PC-9 (cell line): ENCODE measurements around the gene PASK. TPM values are rescaled to one million over a fixed set of nuclear protein-coding genes. Genes with fewer than 3 reads are reported as not detected.
A peak's percentile ranks its signal among the peaks of the same experiment; 100 is the strongest.

ENCODE experiments used
- BruUV-seq: library from RNA; stranded (reverse); fragments of 400-500 nt; replicated peaks from 2 replicates; lab custom pipeline; 2021; lab: Mats Ljungman, UMichigan
- CTCF ChIA-PET: fragments of 300-600 bp; sonication (Branson Sonifier 250); formaldehyde crosslinking; loops from one replicate; lab custom pipeline; 2022; ENCODE audit warnings: antibody characterized with exemption; lab: Charles Lee
- POLR2A ChIA-PET: fragments of 300-600 bp; sonication (Branson Sonifier 250); formaldehyde crosslinking; loops from one replicate; lab custom pipeline; 2022; ENCODE audit warnings: antibody characterized with exemption; ENCODE audit not compliant: unreplicated experiment; lab: Charles Lee
- DNase-seq, 2 experiments: peaks; one replicate each; pipeline versions ENCODE4 v3.0.0 to v3.0.0-alpha.2; 2015 to 2022; ENCODE audit warnings: mixed read lengths in 1 of 2
- H2AFZ ChIP-seq: fragments of 200-600 bp; sonication (generic); 2 replicates; pipeline ENCODE4 v1.8.1; 2017; ENCODE audit warnings: antibody characterized with exemption
- H3F3A ChIP-seq: fragments of 200-600 bp; sonication (generic); 2 replicates; pipeline ENCODE4 v1.8.1; 2017; ENCODE audit warnings: antibody characterized with exemption, mild to moderate bottlenecking, low read depth; ENCODE audit not compliant: insufficient read depth
- H3K27ac ChIP-seq: fragments of 200-600 bp; sonication (generic); 2 replicates; pipeline ENCODE4 v1.6.1; 2016; ENCODE audit warnings: mixed run types
- H3K27me3 ChIP-seq: fragments of 200-600 bp; sonication (generic); 2 replicates; pipeline ENCODE4 v1.6.1; 2016; ENCODE audit warnings: low read depth, mixed run types; ENCODE audit not compliant: insufficient read depth
- H3K36me3 ChIP-seq: fragments of 200-600 bp; sonication (generic); 2 replicates; pipeline ENCODE4 v1.6.1; 2016; ENCODE audit warnings: low read depth, mixed run types
- H3K4me1 ChIP-seq: fragments of 200-600 bp; sonication (generic); replicated peaks from 2 replicates; pipeline ENCODE4 v1.6.1; 2016; ENCODE audit warnings: mixed run types; ENCODE audit not compliant: insufficient read depth
- H3K4me2 ChIP-seq: fragments of 200-600 bp; sonication (generic); 2 replicates; pipeline ENCODE4 v1.6.1; 2017; ENCODE audit warnings: mixed run types
- H3K4me3 ChIP-seq: fragments of 200-600 bp; sonication (generic); 2 replicates; pipeline ENCODE4 v1.6.1; 2016; ENCODE audit warnings: mixed run types
- H3K79me2 ChIP-seq: fragments of 200-600 bp; sonication (generic); 2 replicates; pipeline ENCODE4 v1.6.1; 2017; ENCODE audit warnings: low read depth, mixed run types
- H3K9me2 ChIP-seq: fragments of 200-600 bp; sonication (generic); 2 replicates; pipeline ENCODE4 v1.8.1; 2017; ENCODE audit warnings: mild to moderate bottlenecking; ENCODE audit not compliant: insufficient read depth
- H3K9me3 ChIP-seq: fragments of 200-600 bp; sonication (generic); 2 replicates; pipeline ENCODE4 v1.8.1; 2016; ENCODE audit warnings: low read depth; ENCODE audit not compliant: insufficient read depth
- H4K20me1 ChIP-seq: fragments of 200-600 bp; sonication (generic); 2 replicates; pipeline ENCODE4 v1.8.1; 2017; ENCODE audit not compliant: insufficient read depth
- EZH2 ChIP-seq: fragments of 200-600 bp; sonication (generic); IDR thresholded peaks from 2 replicates; pipeline ENCODE4 v1.8.0; 2017; ENCODE audit warnings: antibody characterized with exemption, low read depth
- intact Hi-C: fragments of 100-400 bp; cut with micrococcal nuclease; formaldehyde crosslinking; loops from one replicate; pipeline ENCODE4 v1.10.0; 2022; ENCODE audit not compliant: unreplicated experiment
- total RNA-seq: library from RNA; stranded (reverse); gene quantifications from 2 replicates; pipeline ENCODE4 v1.2.3, GENCODE V29; 2021
- TF ChIP-seq, protein P1 (sequence below): fragments of 200-600 bp; sonication (generic); conservative IDR thresholded peaks from 2 replicates; pipeline ENCODE4 v1.6.1; 2017; ENCODE audit warnings: mixed run types, antibody characterized with exemption, mild to moderate bottlenecking, moderate library complexity

The PASK gene
- total RNA-seq, 1 experiment from 2014 or later = 77.5 TPM

- intact Hi-C loops = loop anchor here (1.0 to 5.0 kb wide), 5 partner anchors 48 to 299 kb away; partner anchors contain the start of genes FARP2, MAB21L4 and MTERF4
- H3F3A ChIP-seq = no peaks in the 10 kb centered on the region
- H3K27me3 ChIP-seq = no peaks in the 10 kb centered on the region
- 0 out of 2 replicates have a peak, but pooled peaks cover 3% of the 10 kb centered on the region for H3K36me3 ChIP-seq
- H4K20me1 ChIP-seq = no peaks in the 10 kb centered on the region; the same call in 1 of the 2 replicates
- H3K4me3 ChIP-seq = peak within 1 kb of the TSS; percentile 76
- peaks cover 17% of the 10 kb centered on the region for H3K4me1 ChIP-seq
- no peak within 1 kb of the TSS for H3K27ac ChIP-seq
- H3K4me2 ChIP-seq = peak within 1 kb of the TSS; percentile 93
- POLR2A ChIA-PET = interaction anchor here (0.5 to 0.9 kb wide), 7 partner anchors 13 to 328 kb away, joined by 3 to 15 read pairs (median 4); no protein-coding TSS in a partner anchor
- CTCF ChIA-PET = interaction anchor here (0.5 to 1.5 kb wide), 3 partner anchors 48 to 235 kb away, joined by 3 to 7 read pairs (median 6); no protein-coding TSS in a partner anchor
- H3K9me2 ChIP-seq = no peaks in the 10 kb centered on the region
- H3K79me2 ChIP-seq = peaks cover 44% of the 10 kb centered on the region
- H2AFZ ChIP-seq = peak within 1 kb of the TSS; percentile 94
- no peaks in the 10 kb centered on the region for H3K9me3 ChIP-seq
- TF ChIP-seq, protein P1, sequence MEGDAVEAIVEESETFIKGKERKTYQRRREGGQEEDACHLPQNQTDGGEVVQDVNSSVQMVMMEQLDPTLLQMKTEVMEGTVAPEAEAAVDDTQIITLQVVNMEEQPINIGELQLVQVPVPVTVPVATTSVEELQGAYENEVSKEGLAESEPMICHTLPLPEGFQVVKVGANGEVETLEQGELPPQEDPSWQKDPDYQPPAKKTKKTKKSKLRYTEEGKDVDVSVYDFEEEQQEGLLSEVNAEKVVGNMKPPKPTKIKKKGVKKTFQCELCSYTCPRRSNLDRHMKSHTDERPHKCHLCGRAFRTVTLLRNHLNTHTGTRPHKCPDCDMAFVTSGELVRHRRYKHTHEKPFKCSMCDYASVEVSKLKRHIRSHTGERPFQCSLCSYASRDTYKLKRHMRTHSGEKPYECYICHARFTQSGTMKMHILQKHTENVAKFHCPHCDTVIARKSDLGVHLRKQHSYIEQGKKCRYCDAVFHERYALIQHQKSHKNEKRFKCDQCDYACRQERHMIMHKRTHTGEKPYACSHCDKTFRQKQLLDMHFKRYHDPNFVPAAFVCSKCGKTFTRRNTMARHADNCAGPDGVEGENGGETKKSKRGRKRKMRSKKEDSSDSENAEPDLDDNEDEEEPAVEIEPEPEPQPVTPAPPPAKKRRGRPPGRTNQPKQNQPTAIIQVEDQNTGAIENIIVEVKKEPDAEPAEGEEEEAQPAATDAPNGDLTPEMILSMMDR = no peak
- no peak for TF ChIP-seq EZH2
- BruUV-seq = no TSS peak
- DNase-seq = peak; percentile 94 to 97
Measured at GRCh38 chr2:241149925-241150659, 820 bp upstream of the PASK start, which contains the start of gene PPP1R7. Gene PPP1R7, plus strand, starts transcription at chr2:241150467. Its CDS starts 29 bp downstream, at chr2:241150496.

- Histone ChIP-seq H3K9me3 (no peaks in the 10 kb centered on the region), H3K9me2 (no peaks in the 10 kb centered on the region), H3K36me3 (0 out of 2 replicates have a peak, but pooled peaks cover 3% of the 10 kb centered on the region), H2AFZ (peak overlapping the region; percentile 94), H3K27me3 (no peaks in the 10 kb centered on the region), H3K79me2 (peaks cover 45% of the 10 kb centered on the region), H3K4me2 (peak overlapping the region; percentile 93), H3K27ac (no peak overlapping the region), H3F3A (no peaks in the 10 kb centered on the region), H3K4me3 (peak overlapping the region; percentile 76), H4K20me1 (no peaks in the 10 kb centered on the region; the same call in 1 of the 2 replicates), H3K4me1 (peaks cover 17% of the 10 kb centered on the region)
- ChIA-PET CTCF (interaction anchor here (1.5 kb wide), 1 partner anchor 72 kb away, joined by 7 read pairs; no protein-coding TSS in a partner anchor), POLR2A (interaction anchor here (0.5 to 0.9 kb wide), 7 partner anchors 13 to 328 kb away, joined by 3 to 15 read pairs (median 4); no protein-coding TSS in a partner anchor)
- no peak for DNase-seq
- TF ChIP-seq EZH2 = no peak
- TF ChIP-seq, protein P1 = no peak
- BruUV-seq = no TSS peak
- intact Hi-C loops = loop anchor here (2.0 to 5.0 kb wide), 3 partner anchors 47 to 299 kb away; partner anchors contain the start of genes FARP2 and MTERF4
Measured at GRCh38 chr2:241149675-241149924, 328 bp upstream of the PASK start.

DNA sequence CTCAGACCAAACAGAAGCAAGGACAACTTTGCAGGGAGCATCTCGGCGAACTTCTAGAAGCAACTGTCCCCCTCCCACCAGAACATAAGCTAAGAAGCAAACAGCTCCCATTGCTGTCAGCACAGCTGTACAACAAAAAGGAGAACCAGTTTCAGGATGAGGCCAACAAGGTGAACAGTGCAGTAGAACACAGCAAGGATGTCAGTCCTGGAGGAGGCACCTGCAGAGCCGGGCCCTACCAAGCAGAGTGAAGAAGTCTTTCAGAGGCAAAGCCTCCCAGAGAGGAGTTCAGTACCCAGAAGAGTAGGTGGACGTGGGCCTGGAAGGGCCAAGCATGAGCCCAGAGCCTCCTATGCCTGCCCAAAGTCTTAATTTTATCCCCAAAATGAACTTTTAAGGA, 1.0 kb downstream of the PASK start:
- peak overlapping the region; percentile 76 for H3K4me3 ChIP-seq

More for the DNA sequence above, 1.0 kb downstream of the PASK start:
- Histone ChIP-seq H3K27me3 (no peaks in the 10 kb centered on the region), H3K36me3 (0 out of 2 replicates have a peak, but pooled peaks cover 2% of the 10 kb centered on the region), H2AFZ (peak overlapping the region; percentile 94), H3K27ac (no peak overlapping the region), H4K20me1 (no peaks in the 10 kb centered on the region), H3K9me3 (no peaks in the 10 kb centered on the region), H3K9me2 (no peaks in the 10 kb centered on the region), H3F3A (no peaks in the 10 kb centered on the region), H3K79me2 (peaks cover 50% of the 10 kb centered on the region), H3K4me1 (peaks cover 17% of the 10 kb centered on the region), H3K4me2 (peak overlapping the region; percentile 93)
- intact Hi-C loops = loop anchor here (2.0 to 5.0 kb wide), 3 partner anchors 46 to 297 kb away; partner anchors contain the start of genes FARP2 and MTERF4
- BruUV-seq = TSS peak; percentile 40
- ChIA-PET CTCF (interaction anchor here (0.6 kb wide), 1 partner anchor 234 kb away, joined by 6 read pairs; no protein-coding TSS in a partner anchor), POLR2A (interaction anchor here (0.6 kb wide), 2 partner anchors 250 to 591 kb away, joined by 4 to 6 read pairs; no protein-coding TSS in a partner anchor)
- no peak for DNase-seq
- no peak for TF ChIP-seq EZH2
- TF ChIP-seq, protein P1 = no peak
